22Rv1 (cell line): ENCODE data around the gene BICC1.

ENCODE experiments used
- CTCF ChIP-seq: fragments of 450-650 bp; IDR thresholded peaks from 2 replicates; pipeline ENCODE4 v1.5.1; 2017; ENCODE audit warnings: mild to moderate bottlenecking
- ZFX ChIP-seq: fragments of 450-650 bp; IDR thresholded peaks from 2 replicates; pipeline ENCODE4 v1.6.1; 2017; ENCODE audit warnings: antibody characterized with exemption, borderline replicate concordance

DNA sequence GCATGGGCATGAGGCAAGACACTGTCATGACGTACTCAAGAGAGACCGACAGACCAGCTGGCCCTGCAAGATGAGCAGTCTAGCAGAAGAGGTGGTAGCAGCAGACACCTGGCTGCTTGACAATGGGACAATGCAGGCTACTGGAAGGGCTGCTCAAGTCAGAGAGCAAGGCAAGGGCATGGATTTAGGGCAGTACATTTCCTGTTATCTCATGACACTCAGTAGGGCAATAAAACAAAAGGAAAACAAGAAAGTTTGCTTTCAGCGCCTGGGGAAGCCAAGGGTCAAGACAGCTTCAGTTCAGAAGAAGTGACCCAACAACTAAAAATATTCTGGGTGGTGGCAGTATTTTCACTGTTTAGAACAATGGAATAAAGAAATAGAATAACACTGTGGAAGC is 332.0 kb downstream of the BICC1 start:
- TF ChIP-seq CTCF: no peak
- no peak for TF ChIP-seq ZFX
